Hepatocyte (in vitro differentiated cells): ENCODE measurements around the gene VEPH1. TPM values are rescaled to one million over a fixed set of nuclear protein-coding genes. Genes with fewer than 3 reads are reported as not detected.

Experiments used
- DNase-seq: peaks from one replicate; pipeline ENCODE4 v3.0.0-alpha.2; 2016; ENCODE audit warnings: low spot score
- H2AFZ ChIP-seq: fragments of 200-600 bp; sonication (generic); 2 replicates; pipeline ENCODE4 v1.6.0; 2016; ENCODE audit warnings: antibody characterized with exemption, mild to moderate bottlenecking
- H3K27ac ChIP-seq: fragments of 200-600 bp; sonication (generic); 2 replicates; pipeline ENCODE4 v1.5.1; 2016; ENCODE audit warnings: mild to moderate bottlenecking
- H3K27me3 ChIP-seq: fragments of 200-600 bp; sonication (generic); 2 replicates; pipeline ENCODE4 v1.6.1; 2016
- H3K36me3 ChIP-seq: fragments of 200-600 bp; sonication (generic); replicated peaks from 2 replicates; pipeline ENCODE4 v1.5.1; 2016; ENCODE audit warnings: low read depth; ENCODE audit not compliant: insufficient read depth
- H3K4me1 ChIP-seq: fragments of 200-600 bp; sonication (generic); 2 replicates; pipeline ENCODE4 v1.5.1; 2016; ENCODE audit warnings: mild to moderate bottlenecking, moderate library complexity; ENCODE audit not compliant: insufficient read depth
- H3K4me2 ChIP-seq: fragments of 200-600 bp; sonication (generic); 2 replicates; pipeline ENCODE4 v1.6.0; 2016
- H3K4me3 ChIP-seq: fragments of 200-600 bp; sonication (generic); 2 replicates; pipeline ENCODE4 v1.5.1; 2016; ENCODE audit warnings: mild to moderate bottlenecking
- H3K79me2 ChIP-seq: fragments of 200-600 bp; sonication (generic); 2 replicates; pipeline ENCODE4 v1.6.0; 2017; ENCODE audit warnings: mild to moderate bottlenecking
- H3K9me2 ChIP-seq: fragments of 200-600 bp; sonication (generic); replicated peaks from 2 replicates; pipeline ENCODE4 v1.6.0; 2017; ENCODE audit warnings: mild to moderate bottlenecking; ENCODE audit not compliant: insufficient read depth
- H3K9me3 ChIP-seq: fragments of 200-600 bp; sonication (generic); 2 replicates; pipeline ENCODE4 v1.5.1; 2016; ENCODE audit warnings: low read depth, mild to moderate bottlenecking
- H4K20me1 ChIP-seq: fragments of 200-600 bp; sonication (generic); 2 replicates; pipeline ENCODE4 v1.6.0; 2016; ENCODE audit warnings: mild to moderate bottlenecking; ENCODE audit not compliant: insufficient read depth, poor library complexity, severe bottlenecking
- EZH2 ChIP-seq: fragments of 200-600 bp; sonication (generic); IDR thresholded peaks from 2 replicates; pipeline ENCODE4 v1.6.1; 2016; ENCODE audit warnings: antibody characterized with exemption, mild to moderate bottlenecking, borderline replicate concordance
- EZH2phosphoT487 ChIP-seq: fragments of 200-600 bp; sonication (generic); IDR thresholded peaks from one replicate; pipeline ENCODE4 v1.6.1; 2018; ENCODE audit warnings: antibody characterized with exemption, mild to moderate bottlenecking, low read depth, moderate library complexity; ENCODE audit not compliant: unreplicated experiment, severe bottlenecking
- WGBS: methylation state at CpG from one replicate; pipeline ENCODE4 v1.1.6; 2016; ENCODE audit warnings: low lambda C conversion rate; ENCODE audit errors: missing lambda C conversion rate; 5-methylcytosine and 5-hydroxymethylcytosine counted together
- polyA plus RNA-seq: library from polyadenylated mRNA; unstranded; fragments of >200 nt; fragmentation: Nextera tagmentation; extraction: Ambion mirVana; gene quantifications from 2 replicates; pipeline ENCODE4 v1.2.1, GENCODE V29; 2016
- total RNA-seq: library from RNA; depleted of rRNA; stranded (reverse); fragments of >200 nt; gene quantifications from 2 replicates; pipeline ENCODE4 v1.2.3, GENCODE V29; 2014
- TF ChIP-seq, protein P1 (sequence below): fragments of 200-600 bp; sonication (generic); IDR thresholded peaks from 2 replicates; pipeline ENCODE4 v1.5.1; 2016; ENCODE audit warnings: antibody characterized with exemption, mild to moderate bottlenecking; ENCODE audit not compliant: poor library complexity

Gene VEPH1
- total and polyA plus RNA-seq, 2 experiments from 2014 or later = 2.5 to 4.7 TPM

DNA sequence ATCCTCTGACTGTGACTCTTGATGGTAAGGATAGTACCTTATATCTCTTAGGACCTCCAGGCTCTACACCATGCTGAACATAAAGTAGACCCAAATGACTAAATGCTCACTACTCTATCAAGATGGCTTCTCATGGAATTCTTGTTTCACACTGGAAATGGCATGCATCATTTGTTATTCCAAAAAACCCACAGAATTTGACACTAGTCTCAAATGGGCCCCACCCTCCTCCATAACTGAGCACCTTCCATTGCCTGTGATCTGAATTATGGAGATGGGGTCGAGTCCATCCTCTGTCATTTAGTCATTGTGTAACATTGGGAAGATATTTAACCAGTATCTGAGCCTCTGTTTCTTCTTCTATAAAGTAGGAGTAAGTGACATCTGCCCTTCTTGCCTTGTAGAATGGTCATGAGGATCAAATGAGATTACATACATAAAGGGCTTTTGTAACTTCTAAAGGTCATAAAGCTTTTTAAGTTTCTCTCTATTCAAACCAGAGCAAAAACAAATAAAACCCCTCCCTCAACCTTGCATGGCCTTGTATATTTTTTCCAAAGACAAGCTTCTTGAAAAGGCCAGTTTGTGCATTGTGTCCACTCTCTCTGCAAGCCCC lies 123.6 kb downstream of the VEPH1 start:
- Histone ChIP-seq H3K36me3 (no peaks in the 10 kb centered on the region), H3K4me3 (no peak overlapping the region), H3K79me2 (no peaks in the 10 kb centered on the region), H3K4me1 (no peaks in the 10 kb centered on the region), H3K27ac (no peak overlapping the region), H3K9me3 (no peaks in the 10 kb centered on the region), H2AFZ (no peak overlapping the region), H4K20me1 (no peaks in the 10 kb centered on the region), H3K27me3 (no peaks in the 10 kb centered on the region), H3K9me2 (no peaks in the 10 kb centered on the region), H3K4me2 (no peak overlapping the region)
- DNase-seq = no peak
- TF ChIP-seq EZH2phosphoT487 (no peak), EZH2 (no peak)
- TF ChIP-seq, protein P1, sequence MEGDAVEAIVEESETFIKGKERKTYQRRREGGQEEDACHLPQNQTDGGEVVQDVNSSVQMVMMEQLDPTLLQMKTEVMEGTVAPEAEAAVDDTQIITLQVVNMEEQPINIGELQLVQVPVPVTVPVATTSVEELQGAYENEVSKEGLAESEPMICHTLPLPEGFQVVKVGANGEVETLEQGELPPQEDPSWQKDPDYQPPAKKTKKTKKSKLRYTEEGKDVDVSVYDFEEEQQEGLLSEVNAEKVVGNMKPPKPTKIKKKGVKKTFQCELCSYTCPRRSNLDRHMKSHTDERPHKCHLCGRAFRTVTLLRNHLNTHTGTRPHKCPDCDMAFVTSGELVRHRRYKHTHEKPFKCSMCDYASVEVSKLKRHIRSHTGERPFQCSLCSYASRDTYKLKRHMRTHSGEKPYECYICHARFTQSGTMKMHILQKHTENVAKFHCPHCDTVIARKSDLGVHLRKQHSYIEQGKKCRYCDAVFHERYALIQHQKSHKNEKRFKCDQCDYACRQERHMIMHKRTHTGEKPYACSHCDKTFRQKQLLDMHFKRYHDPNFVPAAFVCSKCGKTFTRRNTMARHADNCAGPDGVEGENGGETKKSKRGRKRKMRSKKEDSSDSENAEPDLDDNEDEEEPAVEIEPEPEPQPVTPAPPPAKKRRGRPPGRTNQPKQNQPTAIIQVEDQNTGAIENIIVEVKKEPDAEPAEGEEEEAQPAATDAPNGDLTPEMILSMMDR = no peak
- WGBS = 76% methylated on average over 1 of the region's 1 CpG

DNA sequence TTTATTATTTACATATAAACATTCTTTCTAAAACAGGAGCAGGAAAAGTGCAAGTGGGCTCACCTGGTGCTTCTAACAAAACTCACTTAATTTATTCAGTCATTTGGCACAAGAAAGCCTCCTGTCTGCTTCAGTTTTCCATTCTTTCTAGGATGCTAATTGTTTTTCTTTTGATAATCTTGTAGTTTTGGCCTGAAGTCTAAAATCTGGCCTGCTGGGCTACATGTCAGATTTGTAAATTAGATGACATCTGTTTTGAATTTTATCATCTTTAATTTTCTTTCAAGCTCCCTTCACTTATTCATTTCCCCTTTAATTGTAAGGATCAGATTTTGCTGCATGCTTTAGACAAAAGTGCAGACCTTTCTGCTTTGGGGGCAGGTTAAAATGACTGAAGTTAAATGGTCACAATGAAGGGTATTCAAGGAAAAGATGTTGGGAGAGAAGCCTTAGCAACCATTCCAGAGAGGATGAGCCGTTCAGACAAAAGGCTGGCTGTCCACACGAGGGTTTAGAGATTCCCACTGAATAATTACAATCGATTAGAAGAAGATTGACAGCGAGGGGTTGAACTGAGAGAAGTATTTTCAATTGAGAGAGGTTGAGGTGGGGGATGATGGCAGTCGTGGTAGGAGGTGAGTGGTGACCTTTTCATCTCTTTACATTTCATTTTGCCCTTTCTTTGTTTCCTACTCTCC lies 126.5 kb downstream of the VEPH1 start:
- Histone ChIP-seq H3K4me1 (no peaks in the 10 kb centered on the region), H3K9me3 (no peaks in the 10 kb centered on the region), H3K27me3 (no peaks in the 10 kb centered on the region), H3K4me3 (no peak overlapping the region), H3K36me3 (no peaks in the 10 kb centered on the region), H3K9me2 (no peaks in the 10 kb centered on the region), H3K27ac (no peak overlapping the region), H2AFZ (no peak overlapping the region), H4K20me1 (no peaks in the 10 kb centered on the region), H3K4me2 (no peak overlapping the region), H3K79me2 (no peaks in the 10 kb centered on the region)
- no peak for DNase-seq
- 71% methylated on average over 5 of the region's 5 CpGs for WGBS
- no peak for TF ChIP-seq EZH2
- TF ChIP-seq, protein P1 = no peak
- TF ChIP-seq EZH2phosphoT487 = no peak

DNA sequence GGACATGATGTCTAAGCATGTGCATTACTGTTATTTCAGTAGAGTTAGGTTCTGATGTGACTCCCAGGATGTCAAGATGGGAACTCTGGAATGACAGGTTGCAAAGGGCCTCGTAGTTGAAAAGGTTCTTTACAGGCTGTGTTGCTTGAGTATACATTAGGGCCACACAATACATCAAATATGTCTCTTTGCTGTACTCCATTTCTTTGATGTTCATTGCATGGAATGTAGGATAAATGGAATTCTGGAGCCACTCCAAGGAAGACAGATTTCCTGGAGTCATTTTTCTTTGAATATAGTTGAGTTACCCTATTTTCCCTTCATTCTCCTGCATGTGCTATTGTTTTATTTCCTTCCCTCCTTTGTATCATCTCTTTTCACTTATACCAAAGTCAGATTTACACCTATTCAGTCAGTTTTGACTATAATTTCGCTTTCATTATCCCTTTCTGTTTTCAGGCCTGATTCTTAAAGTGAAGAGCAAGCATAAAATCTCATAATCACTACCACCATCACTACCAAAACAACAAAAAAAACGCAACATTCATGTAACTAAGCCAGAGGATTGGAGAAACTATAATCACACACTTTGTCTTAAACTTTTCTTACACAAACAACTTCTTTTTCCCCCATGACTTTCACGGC lies 127.8 kb downstream of the VEPH1 start:
- TF ChIP-seq EZH2phosphoT487 (no peak), EZH2 (no peak)
- TF ChIP-seq, protein P1 = no peak
- Histone ChIP-seq H3K9me3 (no peaks in the 10 kb centered on the region), H3K4me2 (no peak overlapping the region), H3K4me1 (no peaks in the 10 kb centered on the region), H3K79me2 (no peaks in the 10 kb centered on the region), H3K4me3 (no peak overlapping the region), H4K20me1 (no peaks in the 10 kb centered on the region), H3K27me3 (no peaks in the 10 kb centered on the region), H3K36me3 (no peaks in the 10 kb centered on the region), H2AFZ (no peak overlapping the region), H3K9me2 (no peaks in the 10 kb centered on the region), H3K27ac (no peak overlapping the region)
- 72% methylated on average over 4 of the region's 4 CpGs for WGBS
- DNase-seq = no peak
